Uterus (tissue), 2 donors: ENCODE results near the gene EIF4E2.

Source experiments
- CTCF ChIP-seq, 4 experiments: fragments of 200-600 bp in 2 of 4; fragments of 450-650 bp in 2 of 4; sonication (generic) in 2 of 4; IDR thresholded peaks; one replicate each; pipeline ENCODE4 v1.5.1; 2016 to 2019; ENCODE audit warnings: antibody characterized with exemption in 4 of 4, mild to moderate bottlenecking in 2 of 4, moderate library complexity in 1 of 4
- POLR2A ChIP-seq, 2 donors: fragments of 450-650 bp; IDR thresholded peaks; one replicate each; pipeline ENCODE4 v1.6.1; 2016; ENCODE audit warnings: antibody characterized with exemption in 2 of 2, mild to moderate bottlenecking in 1 of 2, moderate library complexity in 1 of 2

- TF ChIP-seq CTCF (IDR thresholded peaks at IDR 0.05) (no peak), POLR2A (IDR thresholded peaks at IDR 0.05) (no peak)
Observed at GRCh38 chr2:232607011-232607410, 56.5 kb downstream of the EIF4E2 start.
